GM10266 (cell line): ENCODE measurements around the gene ADAMTS14.

Source experiments
- DNase-seq: peaks from one replicate; pipeline ENCODE4 v3.0.0; 2012; ENCODE audit errors: extremely low spot score
- TF ChIP-seq, protein P1 (sequence below): IDR thresholded peaks from 2 replicates; pipeline ENCODE4 v1.5.1; 2012; ENCODE audit warnings: mild to moderate bottlenecking, low read depth; ENCODE audit not compliant: control insufficient read depth, insufficient read depth; ENCODE audit errors: missing control alignments

ADAMTS14 gene

DNA sequence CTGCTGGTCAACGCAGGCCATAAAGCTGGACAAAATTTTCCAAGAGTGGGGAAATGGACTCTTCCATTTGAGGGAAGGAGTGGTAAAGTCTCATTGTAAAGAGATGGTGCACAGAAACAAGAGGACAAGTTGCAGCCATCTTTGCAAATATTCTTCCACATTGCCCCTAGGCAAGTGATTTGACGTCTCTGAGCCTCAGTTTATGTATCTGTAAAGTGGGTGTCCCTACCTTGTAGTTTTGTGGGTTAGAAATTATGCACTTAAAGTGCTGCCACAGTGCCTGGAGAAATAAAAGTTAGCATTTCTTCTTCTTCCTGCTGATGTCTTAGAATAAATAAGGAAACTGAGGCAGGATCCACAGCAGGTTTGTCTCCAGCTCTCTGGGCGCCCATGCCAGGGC lies 12.1 kb downstream of the ADAMTS14 start:
- TF ChIP-seq, protein P1, sequence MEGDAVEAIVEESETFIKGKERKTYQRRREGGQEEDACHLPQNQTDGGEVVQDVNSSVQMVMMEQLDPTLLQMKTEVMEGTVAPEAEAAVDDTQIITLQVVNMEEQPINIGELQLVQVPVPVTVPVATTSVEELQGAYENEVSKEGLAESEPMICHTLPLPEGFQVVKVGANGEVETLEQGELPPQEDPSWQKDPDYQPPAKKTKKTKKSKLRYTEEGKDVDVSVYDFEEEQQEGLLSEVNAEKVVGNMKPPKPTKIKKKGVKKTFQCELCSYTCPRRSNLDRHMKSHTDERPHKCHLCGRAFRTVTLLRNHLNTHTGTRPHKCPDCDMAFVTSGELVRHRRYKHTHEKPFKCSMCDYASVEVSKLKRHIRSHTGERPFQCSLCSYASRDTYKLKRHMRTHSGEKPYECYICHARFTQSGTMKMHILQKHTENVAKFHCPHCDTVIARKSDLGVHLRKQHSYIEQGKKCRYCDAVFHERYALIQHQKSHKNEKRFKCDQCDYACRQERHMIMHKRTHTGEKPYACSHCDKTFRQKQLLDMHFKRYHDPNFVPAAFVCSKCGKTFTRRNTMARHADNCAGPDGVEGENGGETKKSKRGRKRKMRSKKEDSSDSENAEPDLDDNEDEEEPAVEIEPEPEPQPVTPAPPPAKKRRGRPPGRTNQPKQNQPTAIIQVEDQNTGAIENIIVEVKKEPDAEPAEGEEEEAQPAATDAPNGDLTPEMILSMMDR: no peak
- DNase-seq: no peak

DNA sequence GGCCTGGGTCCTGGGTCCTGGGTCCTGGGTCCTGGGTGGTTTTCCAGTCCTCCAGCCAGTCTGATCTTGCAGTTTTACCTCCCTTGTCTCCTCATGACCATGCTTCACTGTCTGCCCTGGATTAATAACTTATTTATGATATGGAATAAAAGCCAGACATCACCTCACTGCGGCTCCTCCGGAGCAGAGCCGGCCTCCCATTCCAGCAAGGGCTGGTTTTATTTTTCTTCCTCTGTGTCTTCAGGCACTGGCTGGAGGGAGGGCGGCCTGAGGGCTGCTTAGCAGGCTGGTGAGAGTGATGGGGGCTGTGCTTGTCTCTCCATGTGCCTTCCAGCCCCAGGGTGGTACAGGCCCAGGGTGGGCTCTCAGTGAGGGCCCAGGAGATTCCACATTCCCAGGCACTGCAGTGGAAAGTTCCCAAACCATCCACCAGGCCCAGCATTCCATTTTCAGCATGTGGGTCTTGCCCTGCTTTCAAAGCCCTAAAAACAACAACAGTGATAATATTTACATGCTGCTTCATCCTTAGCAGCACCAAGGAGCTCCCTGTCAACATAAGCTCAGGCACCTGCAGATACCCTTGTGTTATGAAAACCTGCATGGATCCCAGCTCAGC lies 12.6 kb downstream of the ADAMTS14 start:
- no peak for DNase-seq
- TF ChIP-seq, protein P1: no peak

DNA sequence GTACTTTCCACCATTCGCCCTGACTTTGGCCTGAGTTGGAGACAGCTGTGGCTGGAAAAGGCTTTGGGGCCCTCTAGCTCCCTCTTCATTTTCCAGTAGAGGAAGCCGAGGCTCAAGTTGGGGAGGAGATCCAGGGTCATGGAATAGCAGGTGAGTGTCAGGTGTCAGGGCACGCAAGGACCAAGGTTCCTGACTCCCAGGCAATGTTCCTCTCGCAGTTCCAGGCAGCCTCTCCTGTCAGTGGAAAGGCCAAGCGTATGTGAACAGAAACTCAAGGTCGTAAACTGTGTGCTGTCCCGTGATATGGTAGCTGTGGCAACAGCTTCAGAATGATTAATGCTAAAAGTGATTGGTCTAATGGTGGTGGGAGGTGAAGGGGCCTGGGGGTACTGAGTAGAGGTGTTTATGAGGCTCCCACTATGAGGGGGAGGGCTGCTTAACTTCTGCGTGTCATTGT lies 13.2 kb downstream of the ADAMTS14 start:
- DNase-seq: no peak
- TF ChIP-seq, protein P1: no peak

DNA sequence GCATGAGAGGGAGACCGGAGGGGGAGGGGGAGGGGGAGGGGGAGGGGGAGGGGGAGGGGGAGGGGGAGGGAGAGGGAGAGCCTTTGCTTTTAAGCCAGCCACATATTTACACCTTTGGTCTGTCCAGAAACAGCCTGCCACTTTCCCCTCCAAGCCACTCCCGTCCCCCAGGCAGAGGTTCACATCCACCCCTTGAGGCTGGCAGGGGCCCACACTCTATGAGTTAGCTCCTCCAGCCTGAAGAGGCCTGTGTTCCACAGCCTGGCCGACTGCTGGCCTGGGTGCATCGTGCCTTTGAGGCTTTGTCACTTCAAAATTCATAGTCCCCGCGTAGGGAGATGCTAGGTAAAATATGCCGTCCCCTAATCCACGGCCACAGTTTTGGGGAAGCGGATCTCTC lies 16.5 kb downstream of the ADAMTS14 start:
- DNase-seq: no peak
- TF ChIP-seq, protein P1: no peak

DNA sequence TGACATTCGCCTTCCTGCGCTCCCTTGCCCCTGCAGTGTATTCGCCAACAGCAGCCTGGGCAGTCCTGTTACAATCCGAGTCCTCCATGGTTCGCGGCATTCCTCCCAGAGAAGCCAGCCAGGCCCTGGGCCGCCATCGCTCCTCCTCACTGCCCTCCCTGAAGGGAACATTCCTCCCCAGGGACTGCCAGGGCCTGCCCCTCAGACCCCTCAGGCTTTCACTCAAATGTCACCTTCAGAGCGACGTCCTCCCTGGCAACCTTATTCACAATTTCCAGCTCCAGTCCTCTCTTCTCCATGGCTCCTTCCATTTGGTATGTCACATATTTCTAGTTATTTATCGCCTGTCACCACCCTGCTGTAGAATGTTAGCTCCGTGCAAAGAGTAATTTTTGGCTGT lies 17.4 kb downstream of the ADAMTS14 start:
- DNase-seq: no peak
- TF ChIP-seq, protein P1: no peak

DNA sequence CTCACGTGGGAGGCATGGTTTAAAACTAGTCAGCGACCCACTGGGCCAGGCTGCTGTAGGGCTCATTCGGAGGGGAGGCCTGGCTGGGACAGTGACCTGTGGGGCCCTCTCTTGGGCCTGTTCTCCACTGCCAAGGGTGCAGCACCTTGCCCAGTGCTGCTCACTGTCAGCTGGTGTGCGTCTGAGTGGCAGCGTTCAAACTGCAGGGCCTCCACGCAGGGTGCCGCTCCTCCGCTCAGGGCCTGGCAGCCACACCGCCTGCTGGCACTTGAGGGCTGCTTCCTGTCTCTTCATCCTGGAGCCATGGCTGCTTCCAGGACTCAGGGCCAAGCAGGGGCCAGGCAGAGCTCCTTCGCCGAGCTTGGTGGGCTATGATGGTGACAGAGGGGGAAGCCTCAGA lies 18.3 kb downstream of the ADAMTS14 start:
- no peak for DNase-seq
- TF ChIP-seq, protein P1: no peak

DNA sequence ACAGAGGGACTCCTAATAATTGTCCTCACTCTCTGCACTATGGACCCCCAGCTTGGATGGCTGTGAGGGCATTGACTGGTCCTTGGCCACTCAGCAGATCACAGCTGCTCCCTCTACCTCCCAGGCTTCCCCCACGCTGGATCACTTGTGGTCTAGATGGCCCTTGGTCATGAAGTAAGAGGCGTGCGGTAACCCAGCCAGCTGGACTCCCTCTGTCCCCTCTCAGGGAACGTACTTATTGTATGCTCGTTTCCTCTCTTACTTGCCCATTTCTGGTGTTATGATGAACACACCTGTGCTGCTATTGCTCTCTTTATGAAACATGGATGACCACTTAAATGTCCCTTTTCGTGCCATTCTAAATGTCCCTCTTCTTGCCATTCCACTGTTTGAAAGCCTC lies 19.3 kb downstream of the ADAMTS14 start:
- no peak for DNase-seq
- TF ChIP-seq, protein P1: no peak
